ENCODE data around the gene TMEM53.

TMEM53 gene

DNA sequence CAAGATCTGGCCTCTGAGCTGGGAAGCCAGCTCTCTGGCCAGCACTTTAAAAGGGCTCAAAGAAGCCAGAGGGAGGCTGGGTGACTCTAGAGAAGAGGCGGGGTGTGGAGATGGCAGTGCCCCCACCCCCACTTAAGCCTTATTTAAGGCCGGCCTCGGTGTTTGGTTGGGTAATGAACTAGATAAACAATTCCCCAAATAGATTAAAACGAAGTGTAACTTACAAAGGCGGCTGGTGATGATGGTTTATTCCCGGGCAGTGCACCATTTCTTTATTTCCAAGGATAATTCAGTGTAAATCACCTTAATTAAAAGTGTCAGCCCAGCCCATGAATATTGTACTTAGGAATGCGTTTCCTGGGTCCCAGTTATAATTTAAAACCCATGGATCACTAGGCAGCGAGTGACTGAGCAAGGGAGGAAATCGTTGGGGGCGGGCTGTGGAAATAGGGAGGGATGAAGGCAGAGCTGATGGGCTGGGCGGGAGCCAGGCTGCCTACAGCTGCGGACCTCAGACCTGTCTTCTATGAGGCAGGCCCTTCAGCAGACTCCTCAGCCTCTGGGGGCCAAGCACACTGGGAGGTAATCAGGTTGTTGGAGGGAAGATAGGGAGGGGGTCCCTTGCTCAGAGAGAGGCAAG lies 54.9 kb downstream of the TMEM53 start:
- CTCF ChIA-PET = interaction anchor here (0.8 kb wide), 1 partner anchor 25 kb away, joined by 3 read pairs; no protein-coding TSS in a partner anchor

DNA sequence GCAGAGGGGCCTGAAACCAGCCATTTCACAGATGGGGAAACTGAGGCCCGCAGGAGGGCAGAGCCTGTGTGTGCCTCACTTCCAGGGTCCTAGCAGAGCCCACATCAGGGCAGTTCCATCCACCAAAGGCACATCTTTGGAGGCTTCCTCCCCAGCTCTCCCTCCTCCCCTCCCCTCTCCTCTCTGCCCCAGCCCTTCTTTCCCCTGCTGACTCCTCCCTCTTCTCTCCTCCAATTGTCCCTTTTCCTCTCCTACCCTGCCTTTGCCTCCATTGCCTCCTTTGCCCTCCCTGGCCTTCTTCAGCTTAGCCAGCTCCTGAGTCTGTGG lies 56.6 kb downstream of the TMEM53 start:
- CTCF ChIA-PET = no interaction called here
- DNase-seq (ENCODE audit: extremely low spot score) = no peak
- POLR2A ChIA-PET = interaction anchor here (11.8 kb wide), 1 partner anchor 15 kb away, joined by 111 read pairs; no protein-coding TSS in a partner anchor
- TF ChIP-seq SUZ12 (IDR thresholded peaks at IDR 0.05) (no peak), HDGF (IDR thresholded peaks at IDR 0.05; ENCODE audit: borderline replicate concordance) (no peak), ARNT (IDR thresholded peaks at IDR 0.05) (no peak), SP1 (IDR thresholded peaks at IDR 0.05) (no peak), ZNF384 (IDR thresholded peaks at IDR 0.05) (no peak), NFRKB (IDR thresholded peaks at IDR 0.05) (no peak), ELF4 (IDR thresholded peaks at IDR 0.05) (no peak), BHLHE40 (IDR thresholded peaks at IDR 0.05; ENCODE audit: borderline replicate concordance) (no peak), FOXM1 (IDR thresholded peaks at IDR 0.05; ENCODE audit: borderline replicate concordance) (no peak), FOXA1 (IDR thresholded peaks at IDR 0.05) (no peak), LEF1 (IDR thresholded peaks at IDR 0.05; ENCODE audit: borderline replicate concordance) (no peak), L3MBTL2 (conservative IDR thresholded peaks at IDR 0.05) (no peak)
- TF ChIP-seq, protein P1, sequence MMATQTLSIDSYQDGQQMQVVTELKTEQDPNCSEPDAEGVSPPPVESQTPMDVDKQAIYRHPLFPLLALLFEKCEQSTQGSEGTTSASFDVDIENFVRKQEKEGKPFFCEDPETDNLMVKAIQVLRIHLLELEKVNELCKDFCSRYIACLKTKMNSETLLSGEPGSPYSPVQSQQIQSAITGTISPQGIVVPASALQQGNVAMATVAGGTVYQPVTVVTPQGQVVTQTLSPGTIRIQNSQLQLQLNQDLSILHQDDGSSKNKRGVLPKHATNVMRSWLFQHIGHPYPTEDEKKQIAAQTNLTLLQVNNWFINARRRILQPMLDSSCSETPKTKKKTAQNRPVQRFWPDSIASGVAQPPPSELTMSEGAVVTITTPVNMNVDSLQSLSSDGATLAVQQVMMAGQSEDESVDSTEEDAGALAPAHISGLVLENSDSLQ (IDR thresholded peaks at IDR 0.05) = no peak

More for the DNA sequence above, 54.9 kb downstream of the TMEM53 start:
- TF ChIP-seq SP1 (IDR thresholded peaks at IDR 0.05) (no peak), HDGF (IDR thresholded peaks at IDR 0.05; ENCODE audit: borderline replicate concordance) (no peak), CTBP1 (IDR thresholded peaks at IDR 0.05; ENCODE audit: borderline replicate concordance) (no peak), LEF1 (IDR thresholded peaks at IDR 0.05; ENCODE audit: borderline replicate concordance) (no peak), NFRKB (IDR thresholded peaks at IDR 0.05) (no peak), FOXK2 (IDR thresholded peaks at IDR 0.05) (no peak), BHLHE40 (IDR thresholded peaks at IDR 0.05; ENCODE audit: borderline replicate concordance) (no peak), FOXA1 (IDR thresholded peaks at IDR 0.05) (no peak), ARNT (IDR thresholded peaks at IDR 0.05) (no peak), TARDBP (IDR thresholded peaks at IDR 0.05) (no peak), SUZ12 (IDR thresholded peaks at IDR 0.05) (no peak), FOXM1 (IDR thresholded peaks at IDR 0.05; ENCODE audit: borderline replicate concordance) (no peak), ZNF384 (IDR thresholded peaks at IDR 0.05) (no peak), ELF4 (IDR thresholded peaks at IDR 0.05) (no peak), L3MBTL2 (conservative IDR thresholded peaks at IDR 0.05) (no peak)
- DNase-seq (ENCODE audit: extremely low spot score) = no peak
- POLR2A ChIA-PET = interaction anchor here (0.7 to 11.8 kb wide), 2 partner anchors 13 to 33 kb away, joined by 3 to 111 read pairs; no protein-coding TSS in a partner anchor

DNA sequence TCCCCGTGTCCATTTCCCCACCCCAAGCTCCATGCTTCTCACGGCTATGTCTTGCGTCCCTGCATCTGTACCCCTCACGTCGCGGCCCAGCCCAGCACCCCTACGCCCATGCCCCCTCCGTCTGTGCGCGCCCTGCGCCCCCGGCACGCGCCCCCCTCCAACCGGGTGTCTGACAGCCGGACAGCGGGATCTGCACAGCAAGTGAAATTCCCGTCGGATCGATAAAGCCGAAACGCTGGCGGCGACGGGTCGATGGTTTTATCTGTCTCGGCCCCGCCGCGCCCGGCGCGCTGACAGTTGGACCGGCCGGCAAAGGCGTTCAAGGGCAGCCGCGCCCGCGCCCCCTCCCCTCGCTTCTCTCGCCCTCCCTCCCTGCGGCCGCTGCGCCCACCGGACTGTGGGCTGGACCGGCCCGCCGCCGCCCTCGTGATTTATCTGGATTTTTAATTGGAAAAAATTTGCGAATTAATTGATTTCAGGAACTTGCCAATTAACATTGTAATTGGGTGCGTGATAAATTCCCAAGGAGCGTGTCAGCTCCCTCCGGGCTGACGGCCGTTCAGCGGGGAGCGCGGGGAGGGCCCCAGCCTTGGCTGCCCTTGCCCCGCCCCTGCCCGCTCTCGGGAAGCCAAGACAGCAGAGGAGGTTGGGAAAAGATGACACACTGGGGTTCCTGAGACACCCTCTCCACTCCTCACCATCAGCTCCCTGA lies 57.1 kb downstream of the TMEM53 start:
- POLR2A ChIA-PET = interaction anchor here (11.8 kb wide), 1 partner anchor 15 kb away, joined by 111 read pairs; no protein-coding TSS in a partner anchor
- CTCF ChIA-PET = no interaction called here
- no peak for TF ChIP-seq SUZ12 (IDR thresholded peaks at IDR 0.05)
- no peak for TF ChIP-seq CTBP1 (IDR thresholded peaks at IDR 0.05; ENCODE audit: borderline replicate concordance)
- TF ChIP-seq, protein P1 (IDR thresholded peaks at IDR 0.05) = no peak
- TF ChIP-seq HDGF (IDR thresholded peaks at IDR 0.05; ENCODE audit: borderline replicate concordance) = no peak
- no peak for TF ChIP-seq L3MBTL2 (conservative IDR thresholded peaks at IDR 0.05)
- no peak for TF ChIP-seq LEF1 (IDR thresholded peaks at IDR 0.05; ENCODE audit: borderline replicate concordance)
- no peak for TF ChIP-seq ARNT (IDR thresholded peaks at IDR 0.05)
- no peak for TF ChIP-seq FOXK2 (IDR thresholded peaks at IDR 0.05)
- no peak for DNase-seq (ENCODE audit: extremely low spot score)

DNA sequence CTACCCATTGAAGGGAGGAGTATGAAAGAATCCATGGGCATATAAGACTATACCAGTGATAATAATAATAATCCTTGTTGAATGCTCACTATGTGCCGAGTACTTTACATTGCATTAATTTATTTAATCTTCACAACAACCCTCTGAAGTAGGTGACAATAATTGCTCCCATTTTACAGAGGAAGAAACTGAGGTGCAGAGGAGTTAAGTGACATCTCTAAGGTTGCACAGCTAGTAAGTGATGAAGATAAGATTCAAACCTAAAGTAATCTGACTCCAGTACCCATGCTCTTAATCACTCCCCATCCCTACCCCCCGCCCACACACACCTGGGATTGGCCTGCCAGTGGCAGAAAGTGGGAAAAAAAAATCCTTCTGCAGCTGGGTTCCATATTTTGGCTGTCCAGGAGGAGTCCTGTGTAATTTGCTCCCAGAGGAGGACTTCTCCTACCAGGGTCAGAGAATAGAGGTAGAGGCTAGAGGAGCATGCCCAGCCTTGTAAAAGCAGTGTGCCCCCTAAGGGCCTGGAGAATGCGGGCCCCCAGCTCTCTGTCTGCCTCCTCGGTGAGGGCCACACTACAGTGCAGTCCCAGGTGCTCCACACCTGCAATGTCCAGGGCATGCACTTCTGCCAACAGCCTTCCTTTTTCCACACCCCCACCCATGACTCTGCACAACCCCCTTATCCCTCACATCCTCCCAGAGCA lies 57.8 kb downstream of the TMEM53 start:
- TF ChIP-seq HDGF (IDR thresholded peaks at IDR 0.05; ENCODE audit: borderline replicate concordance) (no peak), SUZ12 (IDR thresholded peaks at IDR 0.05) (no peak), TARDBP (IDR thresholded peaks at IDR 0.05) (no peak)
- no peak for DNase-seq (ENCODE audit: extremely low spot score)
- ChIA-PET POLR2A (interaction anchor here (1.1 to 11.8 kb wide), 2 partner anchors 16 to 105 kb away, joined by 3 to 111 read pairs; no protein-coding TSS in a partner anchor), CTCF (interaction anchor here (0.6 kb wide), 1 partner anchor 40 kb away, joined by 3 read pairs; no protein-coding TSS in a partner anchor)

DNA sequence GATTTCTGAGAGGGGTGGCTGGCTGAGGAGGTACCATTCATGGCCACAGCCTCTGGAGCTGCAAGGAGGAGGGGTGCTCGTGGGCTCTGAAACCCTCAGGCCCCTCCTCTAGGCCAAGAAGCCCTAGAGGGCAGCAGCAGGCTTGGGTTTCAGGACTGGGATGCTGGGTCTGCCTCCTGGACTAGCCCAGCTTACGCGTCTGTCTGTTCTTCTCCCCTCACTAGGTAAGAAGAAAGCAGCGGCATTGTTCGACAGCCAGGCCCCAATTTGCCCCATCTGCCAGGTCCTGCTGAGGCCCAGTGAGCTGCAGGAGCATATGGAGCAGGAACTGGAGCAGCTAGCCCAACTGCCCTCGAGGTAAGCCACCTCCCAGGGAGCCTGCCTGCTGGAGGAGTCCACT lies 60.3 kb downstream of the TMEM53 start:
- TF ChIP-seq NFRKB (IDR thresholded peaks at IDR 0.05) (no peak), ARNT (IDR thresholded peaks at IDR 0.05) (no peak), LEF1 (IDR thresholded peaks at IDR 0.05; ENCODE audit: borderline replicate concordance) (no peak), SUZ12 (IDR thresholded peaks at IDR 0.05) (no peak), FOXM1 (IDR thresholded peaks at IDR 0.05; ENCODE audit: borderline replicate concordance) (no peak), FOXA1 (IDR thresholded peaks at IDR 0.05) (no peak), TARDBP (IDR thresholded peaks at IDR 0.05) (no peak), HDGF (IDR thresholded peaks at IDR 0.05; ENCODE audit: borderline replicate concordance) (no peak), SP1 (IDR thresholded peaks at IDR 0.05) (no peak), L3MBTL2 (conservative IDR thresholded peaks at IDR 0.05) (no peak), CTBP1 (IDR thresholded peaks at IDR 0.05; ENCODE audit: borderline replicate concordance) (no peak), ZNF384 (IDR thresholded peaks at IDR 0.05) (no peak)
- TF ChIP-seq, protein P1 (IDR thresholded peaks at IDR 0.05) = no peak
- ChIA-PET POLR2A (interaction anchor here (11.8 kb wide), 1 partner anchor 18 kb away, joined by 111 read pairs; no protein-coding TSS in a partner anchor), CTCF (interaction anchor here (1.1 kb wide), 1 partner anchor 39 kb away, joined by 3 read pairs; no protein-coding TSS in a partner anchor)
- no peak for DNase-seq (ENCODE audit: extremely low spot score)
